ENCODE measurements around the gene PTPA.
"Not testable (repeated sequence)": the region's sequence is repeated elsewhere in the genome, so short reads cannot be mapped to it uniquely, and the experiment has no call there.

PTPA gene

GRCh38 chr9:129156163-129156562, 44.9 kb downstream of the PTPA start:
- TF ChIP-seq POLR2A (IDR thresholded peaks at IDR 0.05; ENCODE audit: low read length) (no peak), GATA1 (IDR thresholded peaks at IDR 0.05; ENCODE audit: low read depth, low read length) (no peak)
- no peak for DNase-seq

- TF ChIP-seq POLR2A (IDR thresholded peaks at IDR 0.05; ENCODE audit: low read length): no peak
- no peak for TF ChIP-seq GATA1 (IDR thresholded peaks at IDR 0.05; ENCODE audit: low read depth, low read length)
- no peak for DNase-seq
These were observed 49.7 kb downstream of the PTPA start for GRCh38 chr9:129160712-129161533.

GRCh38 chr9:129161534-129161837, 50.3 kb downstream of the PTPA start:
- TF ChIP-seq POLR2A (IDR thresholded peaks at IDR 0.05; ENCODE audit: low read length): no peak
- no peak for DNase-seq

DNA sequence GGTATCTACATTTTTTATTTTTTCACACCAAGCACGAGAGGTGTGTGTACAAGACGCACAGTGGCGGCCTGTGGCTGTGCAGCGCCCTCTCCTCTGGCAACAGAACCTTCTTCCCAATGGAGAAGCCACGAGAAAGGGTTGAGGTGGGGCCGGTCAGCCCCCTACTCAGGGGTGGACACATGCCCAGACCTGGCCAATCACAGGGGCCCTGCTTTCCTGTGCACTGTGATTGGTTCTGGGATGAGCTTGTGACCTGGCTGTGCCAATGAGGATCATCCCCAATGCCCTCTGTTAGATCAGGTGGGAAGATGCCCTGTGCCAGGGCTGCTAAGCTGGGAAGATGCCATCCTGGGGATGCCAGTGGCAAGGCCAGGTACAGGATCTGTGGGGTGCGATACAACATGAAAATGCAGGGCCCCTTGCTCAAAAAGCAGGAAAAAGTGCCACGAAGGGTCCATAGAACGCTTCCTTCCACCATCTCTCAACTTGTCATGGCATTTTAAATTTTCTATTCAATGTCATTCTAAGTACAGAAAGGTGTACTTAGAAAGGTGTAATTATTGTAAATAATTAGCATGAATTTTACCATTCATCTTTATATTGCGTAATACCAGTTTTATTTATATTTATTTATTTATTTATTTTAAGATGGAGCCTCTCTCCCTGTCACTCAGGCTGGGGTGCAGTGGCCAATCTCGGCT, 51.4 kb downstream of the PTPA start:
- TF ChIP-seq POLR2A (IDR thresholded peaks at IDR 0.05; ENCODE audit: low read length) (no peak), GATA1 (IDR thresholded peaks at IDR 0.05; ENCODE audit: low read depth, low read length) (no peak)
- no peak for DNase-seq

- DNase-seq: not testable (repeated sequence)
These were observed 52.0 kb downstream of the PTPA start for GRCh38 chr9:129163198-129163670.

GRCh38 chr9:129163753-129164152, 52.5 kb downstream of the PTPA start:
- DNase-seq: no peak
- no peak for TF ChIP-seq GATA1 (IDR thresholded peaks at IDR 0.05; ENCODE audit: low read depth, low read length)

GRCh38 chr9:129164246-129164930, 53.2 kb downstream of the PTPA start:
- no peak for TF ChIP-seq POLR2A (IDR thresholded peaks at IDR 0.05; ENCODE audit: low read length)
- no peak for TF ChIP-seq GATA1 (IDR thresholded peaks at IDR 0.05; ENCODE audit: low read depth, low read length)

DNA sequence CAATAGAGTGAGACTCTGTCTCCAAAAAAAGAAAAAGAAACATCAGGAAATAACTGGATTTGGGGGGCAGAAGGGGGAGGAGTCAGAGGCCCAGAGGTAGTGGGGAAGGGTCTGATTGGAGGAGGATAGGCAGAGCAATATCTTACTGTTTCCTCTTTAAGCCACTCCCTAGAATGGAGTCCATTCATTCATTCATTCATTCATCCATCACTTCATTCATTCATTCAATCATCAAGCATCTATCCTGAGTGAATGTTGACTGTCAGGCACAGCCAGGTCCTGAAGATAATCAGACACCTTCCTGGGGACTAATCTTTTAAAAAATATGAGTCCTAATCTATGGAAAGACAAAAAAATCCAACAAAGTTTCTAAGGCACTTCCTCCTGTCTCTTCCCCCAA, 54.0 kb downstream of the PTPA start:
- TF ChIP-seq POLR2A (IDR thresholded peaks at IDR 0.05; ENCODE audit: low read length) (no peak), GATA1 (IDR thresholded peaks at IDR 0.05; ENCODE audit: low read depth, low read length) (no peak)

More at GRCh38 chr9:129164246-129164930, 53.2 kb downstream of the PTPA start:
- no peak for DNase-seq

DNA sequence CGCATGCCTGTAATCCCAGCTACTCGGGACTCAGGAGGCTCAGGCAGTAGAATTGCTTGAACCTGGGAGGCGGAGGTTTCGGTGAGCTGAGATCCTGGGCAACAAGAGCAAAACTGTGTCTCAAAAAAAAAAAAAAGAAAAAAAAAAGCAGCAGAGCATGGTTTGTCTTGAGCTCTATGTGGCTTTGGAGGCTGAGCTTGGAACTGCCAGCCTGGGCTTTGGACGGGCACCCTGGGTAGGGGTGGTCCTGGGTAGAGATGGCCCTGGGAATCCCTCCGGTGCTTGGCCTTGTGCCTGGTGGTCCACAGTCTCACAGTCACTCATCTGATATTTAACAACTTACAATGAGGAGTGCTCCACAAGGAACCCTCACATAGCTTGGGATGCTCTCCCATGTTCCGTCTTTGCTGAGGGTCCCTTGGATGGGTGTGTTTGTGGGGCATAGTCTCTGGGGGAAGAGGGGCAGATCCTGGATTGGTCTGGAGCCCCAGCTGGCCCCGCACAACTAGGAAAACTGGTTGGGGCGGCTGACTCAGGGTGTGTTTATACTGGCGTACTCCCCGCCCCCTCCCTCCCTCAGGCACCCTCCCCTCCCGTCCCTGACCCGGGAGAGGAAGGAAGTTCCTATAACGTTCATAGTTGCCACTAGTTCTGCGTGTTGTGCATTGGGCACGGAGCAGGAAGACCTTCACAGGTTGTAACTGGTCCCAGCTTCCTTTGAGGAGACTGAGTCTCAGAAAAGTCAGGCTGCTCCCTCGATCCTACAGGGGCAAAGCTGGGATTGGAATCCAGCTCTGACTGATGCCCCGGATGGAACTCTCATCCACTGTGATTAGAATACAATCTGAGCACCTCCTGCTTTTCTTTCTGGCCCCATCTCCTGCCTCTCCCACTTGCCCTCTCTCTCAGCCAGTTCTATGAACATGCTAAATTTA, 55.7 kb downstream of the PTPA start:
- TF ChIP-seq GATA1 (IDR thresholded peaks at IDR 0.05; ENCODE audit: low read depth, low read length) (no peak), POLR2A (IDR thresholded peaks at IDR 0.05; ENCODE audit: low read length) (no peak)
- peak in 1 of 2 experiments; percentile 30 for DNase-seq

More for the DNA sequence above, 54.0 kb downstream of the PTPA start:
- no peak for DNase-seq

- no peak for DNase-seq
- TF ChIP-seq GATA1 (IDR thresholded peaks at IDR 0.05; ENCODE audit: low read depth, low read length) (no peak), POLR2A (IDR thresholded peaks at IDR 0.05; ENCODE audit: low read length) (no peak)
These were observed 59.0 kb downstream of the PTPA start for GRCh38 chr9:129170229-129170628.

DNA sequence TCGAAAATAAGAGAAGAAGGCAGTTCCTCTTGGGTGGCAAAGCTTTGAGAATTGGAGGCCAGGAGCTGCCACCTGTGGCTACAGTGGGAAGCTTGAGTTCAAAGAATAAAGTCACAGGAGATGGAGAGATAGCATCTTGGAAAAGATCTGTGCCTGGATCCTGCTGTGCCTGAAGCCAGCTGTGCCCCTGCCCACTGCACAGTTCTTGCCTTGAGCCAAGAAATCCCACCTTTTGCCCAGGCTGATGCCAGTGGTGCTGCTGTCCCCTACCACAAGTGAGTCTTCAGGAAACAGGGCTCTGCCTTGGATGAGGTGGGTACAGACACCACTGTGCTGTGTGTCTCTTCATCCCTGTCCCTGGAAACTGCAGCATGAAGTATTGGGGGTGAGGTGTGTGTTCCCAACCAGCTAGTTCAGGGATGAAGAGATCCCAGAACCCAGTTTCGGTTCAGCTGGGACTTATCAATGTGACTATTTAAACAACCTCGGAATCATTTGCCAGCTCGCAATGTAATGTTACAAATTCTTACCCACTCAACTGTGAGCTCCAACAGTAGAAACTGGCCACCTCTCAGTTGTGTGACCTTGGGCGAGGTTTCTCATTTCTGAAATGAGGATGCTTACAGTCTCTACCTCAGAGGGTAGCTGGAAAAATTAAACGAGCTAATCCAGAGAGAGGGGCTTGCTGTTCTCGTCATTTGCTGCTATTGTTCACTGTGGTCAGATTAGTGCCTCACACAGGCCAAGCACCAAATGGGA, 61.0 kb downstream of the PTPA start:
- no peak for DNase-seq
- TF ChIP-seq GATA1 (IDR thresholded peaks at IDR 0.05; ENCODE audit: low read depth, low read length) (no peak), POLR2A (IDR thresholded peaks at IDR 0.05; ENCODE audit: low read length) (no peak)

DNA sequence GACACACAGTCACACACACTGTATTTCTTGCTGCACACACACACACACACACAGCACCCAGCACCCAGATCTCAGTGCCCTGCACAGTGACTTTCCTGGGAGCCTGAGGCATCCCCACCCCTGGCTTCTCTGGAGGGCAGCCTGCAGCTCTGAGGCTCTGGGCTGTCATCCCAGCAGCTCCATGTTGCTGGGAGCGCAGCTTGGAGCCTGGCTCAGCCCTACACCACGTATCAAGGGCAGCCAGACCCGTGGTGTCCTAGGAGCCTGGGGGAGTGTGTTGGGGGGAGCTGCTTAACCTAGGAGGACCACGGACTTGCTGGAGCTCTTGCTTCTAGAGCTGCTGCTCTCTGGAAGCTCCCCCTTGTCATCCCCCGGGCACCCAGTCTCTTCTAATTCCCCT, 61.6 kb downstream of the PTPA start:
- DNase-seq: no peak
- TF ChIP-seq GATA1 (IDR thresholded peaks at IDR 0.05; ENCODE audit: low read depth, low read length) (no peak), POLR2A (IDR thresholded peaks at IDR 0.05; ENCODE audit: low read length) (no peak)
